Measurements from ENCODE around the gene LONP2.

DNA sequence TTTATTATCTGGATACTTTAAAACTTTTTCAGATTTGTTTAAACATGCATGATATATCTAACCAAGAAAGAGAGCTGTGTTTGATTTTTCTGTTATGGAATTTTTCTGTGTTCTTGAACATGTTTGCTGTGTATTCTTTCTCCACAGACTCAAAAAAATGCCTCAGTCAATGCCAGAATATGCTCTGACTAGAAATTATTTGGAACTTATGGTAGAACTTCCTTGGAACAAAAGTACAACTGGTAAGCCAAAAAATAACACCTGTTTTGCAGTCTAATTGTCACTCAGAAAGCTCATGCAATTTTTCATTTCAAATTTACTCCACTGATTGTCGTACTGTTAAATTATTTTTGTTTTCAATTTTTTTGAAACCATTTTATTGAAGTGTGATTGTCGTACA, 18.5 kb downstream of the LONP2 start:
- TF ChIP-seq, protein P1, sequence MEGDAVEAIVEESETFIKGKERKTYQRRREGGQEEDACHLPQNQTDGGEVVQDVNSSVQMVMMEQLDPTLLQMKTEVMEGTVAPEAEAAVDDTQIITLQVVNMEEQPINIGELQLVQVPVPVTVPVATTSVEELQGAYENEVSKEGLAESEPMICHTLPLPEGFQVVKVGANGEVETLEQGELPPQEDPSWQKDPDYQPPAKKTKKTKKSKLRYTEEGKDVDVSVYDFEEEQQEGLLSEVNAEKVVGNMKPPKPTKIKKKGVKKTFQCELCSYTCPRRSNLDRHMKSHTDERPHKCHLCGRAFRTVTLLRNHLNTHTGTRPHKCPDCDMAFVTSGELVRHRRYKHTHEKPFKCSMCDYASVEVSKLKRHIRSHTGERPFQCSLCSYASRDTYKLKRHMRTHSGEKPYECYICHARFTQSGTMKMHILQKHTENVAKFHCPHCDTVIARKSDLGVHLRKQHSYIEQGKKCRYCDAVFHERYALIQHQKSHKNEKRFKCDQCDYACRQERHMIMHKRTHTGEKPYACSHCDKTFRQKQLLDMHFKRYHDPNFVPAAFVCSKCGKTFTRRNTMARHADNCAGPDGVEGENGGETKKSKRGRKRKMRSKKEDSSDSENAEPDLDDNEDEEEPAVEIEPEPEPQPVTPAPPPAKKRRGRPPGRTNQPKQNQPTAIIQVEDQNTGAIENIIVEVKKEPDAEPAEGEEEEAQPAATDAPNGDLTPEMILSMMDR (IDR thresholded peaks at IDR 0.05; ENCODE audit: low read length) = no peak
- TF ChIP-seq EZH2 (optimal IDR thresholded peaks at IDR 0.05; ENCODE audit: low read depth, low read length) (no peak), EZH2phosphoT487 (IDR thresholded peaks at IDR 0.05; ENCODE audit: low read length) (no peak)
